Suprapubic skin (tissue), 3 donors: ENCODE results near the gene DSTYK.

Experiments
- POLR2A ChIP-seq, 2 donors: fragments of 450-650 bp; IDR thresholded peaks; one replicate each; pipeline ENCODE4 v1.6.1; 2017; ENCODE audit warnings: antibody characterized with exemption in 2 of 2, mild to moderate bottlenecking in 2 of 2, moderate library complexity in 2 of 2
- TF ChIP-seq, protein P1 (sequence below), 2 donors: fragments of 200-600 bp in 1 of 2; fragments of 450-650 bp in 1 of 2; sonication (generic) in 1 of 2; IDR thresholded peaks; one replicate each; pipeline ENCODE4 v1.5.1; 2016 to 2019; ENCODE audit warnings: antibody characterized with exemption in 2 of 2, mild to moderate bottlenecking in 1 of 2, moderate library complexity in 1 of 2

DNA sequence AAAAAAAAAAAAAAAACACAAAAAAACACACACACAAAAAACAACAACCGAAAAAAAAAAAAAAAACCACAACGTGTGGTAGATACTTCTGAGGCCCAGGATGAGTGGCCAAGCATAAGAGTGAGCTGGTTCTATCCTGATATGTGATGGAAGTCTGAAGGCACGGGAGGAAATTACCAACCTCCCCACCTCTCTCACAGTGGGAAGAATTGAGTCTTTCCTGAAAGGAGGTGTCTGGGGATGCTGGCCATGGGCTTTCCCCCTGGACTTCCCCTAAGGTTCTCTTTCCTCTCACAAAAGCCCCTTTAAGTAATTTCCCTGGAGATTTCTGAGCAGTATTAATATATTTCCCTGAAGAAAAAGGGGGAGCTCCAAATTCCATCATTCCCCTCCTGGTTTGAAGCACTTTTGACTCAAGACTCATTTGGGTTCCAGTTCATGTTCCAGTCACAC lies 21.5 kb upstream of the DSTYK start:
- TF ChIP-seq, protein P1, sequence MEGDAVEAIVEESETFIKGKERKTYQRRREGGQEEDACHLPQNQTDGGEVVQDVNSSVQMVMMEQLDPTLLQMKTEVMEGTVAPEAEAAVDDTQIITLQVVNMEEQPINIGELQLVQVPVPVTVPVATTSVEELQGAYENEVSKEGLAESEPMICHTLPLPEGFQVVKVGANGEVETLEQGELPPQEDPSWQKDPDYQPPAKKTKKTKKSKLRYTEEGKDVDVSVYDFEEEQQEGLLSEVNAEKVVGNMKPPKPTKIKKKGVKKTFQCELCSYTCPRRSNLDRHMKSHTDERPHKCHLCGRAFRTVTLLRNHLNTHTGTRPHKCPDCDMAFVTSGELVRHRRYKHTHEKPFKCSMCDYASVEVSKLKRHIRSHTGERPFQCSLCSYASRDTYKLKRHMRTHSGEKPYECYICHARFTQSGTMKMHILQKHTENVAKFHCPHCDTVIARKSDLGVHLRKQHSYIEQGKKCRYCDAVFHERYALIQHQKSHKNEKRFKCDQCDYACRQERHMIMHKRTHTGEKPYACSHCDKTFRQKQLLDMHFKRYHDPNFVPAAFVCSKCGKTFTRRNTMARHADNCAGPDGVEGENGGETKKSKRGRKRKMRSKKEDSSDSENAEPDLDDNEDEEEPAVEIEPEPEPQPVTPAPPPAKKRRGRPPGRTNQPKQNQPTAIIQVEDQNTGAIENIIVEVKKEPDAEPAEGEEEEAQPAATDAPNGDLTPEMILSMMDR (IDR thresholded peaks at IDR 0.05), result no peak
- TF ChIP-seq POLR2A (IDR thresholded peaks at IDR 0.05), result no peak
